GM19438 (cell line): ENCODE measurements around the gene ADAMTS10.
"Not testable (repeated sequence)": the region's sequence is repeated elsewhere in the genome, so short reads cannot be mapped to it uniquely, and the experiment has no call there.

ENCODE experiments used
- ATAC-seq: cut with Tn5 transposase; IDR thresholded peaks from one replicate; pipeline ENCODE4 v1.9.1; 2021; ENCODE audit warnings: low read depth; ENCODE audit not compliant: unreplicated experiment

Gene ADAMTS10

GRCh38 chr19:8566855-8567254 is 43.7 kb downstream of the ADAMTS10 start:
- no peak for ATAC-seq

- not testable (repeated sequence) for ATAC-seq
Measured at GRCh38 chr19:8564866-8565265, 45.6 kb downstream of the ADAMTS10 start.

- ATAC-seq, result no peak
Measured at GRCh38 chr19:8561075-8561764, 49.3 kb downstream of the ADAMTS10 start.

- ATAC-seq, result no peak
Measured at GRCh38 chr19:8558325-8558724, 52.2 kb downstream of the ADAMTS10 start.

- ATAC-seq, result no peak
Measured at GRCh38 chr19:8557642-8558238, 52.8 kb downstream of the ADAMTS10 start.

- not testable (repeated sequence) for ATAC-seq
Measured at GRCh38 chr19:8553729-8554128, 56.8 kb downstream of the ADAMTS10 start.

- ATAC-seq, result no peak
Measured at GRCh38 chr19:8552810-8553209, 57.7 kb downstream of the ADAMTS10 start.

- no peak for ATAC-seq
Measured at GRCh38 chr19:8550070-8550469, 60.4 kb downstream of the ADAMTS10 start.

GRCh38 chr19:8545743-8546142 is 64.8 kb downstream of the ADAMTS10 start:
- no peak for ATAC-seq

GRCh38 chr19:8544168-8544567 is 66.3 kb downstream of the ADAMTS10 start:
- no peak for ATAC-seq

- no peak for ATAC-seq
Measured at GRCh38 chr19:8539621-8540149, 70.8 kb downstream of the ADAMTS10 start.

GRCh38 chr19:8537099-8537498 is 73.4 kb downstream of the ADAMTS10 start:
- no peak for ATAC-seq

- ATAC-seq, result no peak
Measured at GRCh38 chr19:8536282-8536681, 74.2 kb downstream of the ADAMTS10 start.

- ATAC-seq, result no peak
Measured at GRCh38 chr19:8532225-8532624, 78.3 kb downstream of the ADAMTS10 start.

- ATAC-seq, result no peak
Measured at GRCh38 chr19:8531470-8531869, 79.0 kb downstream of the ADAMTS10 start.
